IMR-90 (cell line): ENCODE results near the gene WNT8B. TPM values are rescaled to one million over a fixed set of nuclear protein-coding genes. Genes with fewer than 3 reads are reported as not detected.

Source experiments
- ATAC-seq: fragments of 200-7000 bp; cut with Tn5 transposase; 2 replicates; pipeline ENCODE4 v1.9.1; 2020; ENCODE audit warnings: low read depth, mild to moderate bottlenecking, moderate library complexity
- BruUV-seq: library from RNA; stranded (reverse); fragments of 400-500 nt; replicated peaks from 2 replicates; lab custom pipeline; 2021; lab: Mats Ljungman, UMichigan
- CTCF ChIA-PET: fragments of 300-600 bp; formaldehyde crosslinking; extraction: SDS; loops from one replicate; lab custom pipeline; 2021; ENCODE audit warnings: antibody characterized with exemption; lab: Yijun Ruan, JAX
- POLR2A ChIA-PET: fragments of 300-600 bp; sonication (Branson Sonifier 250); formaldehyde crosslinking; loops from one replicate; lab custom pipeline; 2022; ENCODE audit warnings: antibody characterized with exemption; ENCODE audit not compliant: unreplicated experiment; lab: Charles Lee
- DNase-seq: peaks from one replicate; pipeline ENCODE4 v3.0.0; 2013
- H2AFZ ChIP-seq: replicated peaks from 2 replicates; pipeline ENCODE3; 2013; ENCODE audit warnings: low read length, mild to moderate bottlenecking; ENCODE audit not compliant: poor library complexity
- H2AK5ac ChIP-seq: 2 replicates; pipeline ENCODE4 v1.6.1; 2013; ENCODE audit warnings: low read depth, low read length, inconsistent platforms
- H2AK9ac ChIP-seq: replicated peaks from 2 replicates; pipeline ENCODE3; 2013; ENCODE audit warnings: mild to moderate bottlenecking, low read depth, low read length, moderate library complexity; ENCODE audit not compliant: poor library complexity
- H2BK120ac ChIP-seq: 2 replicates; pipeline ENCODE4 v1.6.1; 2013; ENCODE audit warnings: low read depth, low read length, inconsistent platforms
- H2BK15ac ChIP-seq: 3 replicates; pipeline ENCODE4 v1.6.1; 2013; ENCODE audit warnings: low read depth, low read length, inconsistent platforms
- H2BK20ac ChIP-seq: 2 replicates; pipeline ENCODE4 v1.6.1; 2013; ENCODE audit warnings: low read depth, mild to moderate bottlenecking, inconsistent platforms, low read length, moderate library complexity
- H2BK5ac ChIP-seq: 2 replicates; pipeline ENCODE4 v1.6.1; 2013; ENCODE audit warnings: mild to moderate bottlenecking, low read depth, low read length, inconsistent platforms; ENCODE audit not compliant: poor library complexity, severe bottlenecking
- H3K14ac ChIP-seq: replicated peaks from 2 replicates; pipeline ENCODE4 v1.6.1; 2013; ENCODE audit warnings: low read depth, low read length, inconsistent platforms
- H3K18ac ChIP-seq: 2 replicates; pipeline ENCODE4 v1.6.1; 2013; ENCODE audit warnings: low read depth, low read length, control low read depth
- H3K23ac ChIP-seq: 2 replicates; pipeline ENCODE4 v1.6.1; 2013; ENCODE audit warnings: low read depth, low read length, inconsistent platforms
- H3K27ac ChIP-seq: 2 replicates; pipeline ENCODE4 v1.5.1; 2013; ENCODE audit warnings: mild to moderate bottlenecking, control low read depth, low read length; ENCODE audit not compliant: insufficient read depth
- H3K27me3 ChIP-seq: 2 replicates; pipeline ENCODE4 v1.6.1; 2013; ENCODE audit warnings: low read length; ENCODE audit not compliant: control insufficient read depth, insufficient read depth
- H3K36me3 ChIP-seq: 2 replicates; pipeline ENCODE4 v1.6.1; 2013; ENCODE audit warnings: low read length, mixed read lengths; ENCODE audit not compliant: control insufficient read depth, insufficient read depth
- H3K4ac ChIP-seq: 2 replicates; pipeline ENCODE4 v1.6.1; 2013; ENCODE audit warnings: low read depth, low read length, inconsistent platforms
- H3K4me1 ChIP-seq: 2 replicates; pipeline ENCODE4 v1.6.1; 2013; ENCODE audit warnings: low read length, mixed read lengths; ENCODE audit not compliant: control insufficient read depth, insufficient read depth
- H3K4me2 ChIP-seq: 2 replicates; pipeline ENCODE4 v1.6.1; 2013; ENCODE audit warnings: low read depth, mild to moderate bottlenecking, control low read depth, low read length, moderate library complexity
- H3K4me3 ChIP-seq: 2 replicates; pipeline ENCODE4 v1.5.1; 2013; ENCODE audit warnings: low read depth, mild to moderate bottlenecking, control low read depth, low read length, moderate library complexity; ENCODE audit not compliant: insufficient read depth
- H3K56ac ChIP-seq: 2 replicates; pipeline ENCODE4 v1.6.1; 2013; ENCODE audit warnings: low read length, inconsistent platforms; ENCODE audit not compliant: insufficient read depth; ENCODE audit errors: extremely low read depth
- H3K79me1 ChIP-seq, 2 experiments: 2 replicates each; pipeline ENCODE4 v1.6.1; 2013; ENCODE audit warnings: low read length in 2 of 2, inconsistent platforms in 1 of 2, low read depth in 1 of 2
- H3K9ac ChIP-seq: 2 replicates; pipeline ENCODE4 v1.6.1; 2013; ENCODE audit warnings: low read depth, low read length, control low read depth
- H3K9me1 ChIP-seq: 2 replicates; pipeline ENCODE4 v1.6.1; 2013; ENCODE audit warnings: low read length, inconsistent platforms; ENCODE audit not compliant: insufficient read depth
- H3K9me3 ChIP-seq: 2 replicates; pipeline ENCODE4 v1.6.1; 2013; ENCODE audit warnings: low read length; ENCODE audit not compliant: control insufficient read depth, insufficient read depth
- H4K20me1 ChIP-seq: 2 replicates; pipeline ENCODE4 v1.6.1; 2013; ENCODE audit warnings: low read length, inconsistent platforms; ENCODE audit not compliant: insufficient read depth
- H4K5ac ChIP-seq: 2 replicates; pipeline ENCODE4 v1.6.1; 2013; ENCODE audit warnings: mild to moderate bottlenecking, low read depth, low read length, control low read depth
- H4K8ac ChIP-seq, 2 experiments: 2 replicates each; pipeline ENCODE4 v1.6.1; 2013; ENCODE audit warnings: low read depth in 2 of 2, low read length in 2 of 2, control low read depth in 1 of 2, inconsistent platforms in 1 of 2
- H4K91ac ChIP-seq: 2 replicates; pipeline ENCODE4 v1.6.1; 2013; ENCODE audit warnings: low read depth, low read length, inconsistent platforms; ENCODE audit not compliant: insufficient read depth
- BHLHE40 ChIP-seq: fragments of 150-350 bp; IDR thresholded peaks from 2 replicates; pipeline ENCODE4 v1.6.1; 2016; ENCODE audit warnings: mild to moderate bottlenecking, low read depth, low read length
- FOS ChIP-seq: fragments of 150-350 bp; IDR thresholded peaks from 2 replicates; pipeline ENCODE4 v1.6.1; 2016; ENCODE audit warnings: low read depth, low read length
- MAZ ChIP-seq: IDR thresholded peaks from 2 replicates; pipeline ENCODE4 v1.6.1; 2012; ENCODE audit warnings: low read depth, mild to moderate bottlenecking, low read length, improper control_type of control experiment, moderate library complexity, borderline replicate concordance
- MXI1 ChIP-seq: IDR thresholded peaks from 2 replicates; pipeline ENCODE4 v1.6.1; 2012; ENCODE audit warnings: low read depth, mild to moderate bottlenecking, low read length, moderate library complexity, borderline replicate concordance
- NFE2L2 ChIP-seq: fragments of 150-350 bp; IDR thresholded peaks from 2 replicates; pipeline ENCODE4 v1.6.1; 2016; ENCODE audit warnings: low read depth, mild to moderate bottlenecking, low read length
- RAD21 ChIP-seq: IDR thresholded peaks from 2 replicates; pipeline ENCODE4 v1.6.1; 2012; ENCODE audit warnings: low read length, improper control_type of control experiment
- RCOR1 ChIP-seq: IDR thresholded peaks from 2 replicates; pipeline ENCODE4 v1.6.1; 2012; ENCODE audit warnings: mild to moderate bottlenecking, low read length, improper control_type of control experiment; ENCODE audit not compliant: insufficient replicate concordance
- RFX5 ChIP-seq: IDR thresholded peaks from 2 replicates; pipeline ENCODE4 v1.8.0; 2012; ENCODE audit warnings: low read depth, mild to moderate bottlenecking, low read length, moderate library complexity
- SMC3 ChIP-seq: fragments of 150-350 bp; IDR thresholded peaks from 2 replicates; pipeline ENCODE4 v1.6.1; 2016; ENCODE audit warnings: low read depth, mild to moderate bottlenecking, antibody characterized with exemption, low read length, moderate library complexity
- WGBS, 2 experiments: methylation state at CpG; one replicate each; pipeline versions ENCODE4 v1.1.5 to v1.1.7; 2013; ENCODE audit warnings: missing lambda C conversion rate in 2 of 2; ENCODE audit not compliant: insufficient read length in 1 of 2; ENCODE audit errors: extremely low coverage in 2 of 2; 5-methylcytosine and 5-hydroxymethylcytosine counted together
- dilution Hi-C: fragments of 300-500 bp; cut with HindIII; formaldehyde crosslinking; loops from one replicate; pipeline ENCODE4 v1.14.3; 2018; ENCODE audit warnings: low sequenced_read_pairs; ENCODE audit not compliant: unreplicated experiment
- in situ Hi-C: fragments of 300-500 bp; cut with MboI; formaldehyde crosslinking; loops from 3 replicates; pipeline ENCODE4 v1.14.3; 2019; ENCODE audit warnings: low sequenced_read_pairs, inconsistent platforms, mixed read lengths
- intact Hi-C: fragments of 100-400 bp; cut with micrococcal nuclease; formaldehyde crosslinking; loops from 2 replicates; pipeline ENCODE4 v1.10.0; 2022
- polyA plus RNA-seq, 3 experiments: library from polyadenylated mRNA; depleted of rRNA; stranded (reverse); fragments of >200 nt; gene quantifications; 2 replicates each; pipeline ENCODE4 v1.2.3, GENCODE V29; 2012; ENCODE audit warnings: low replicate concordance in 1 of 3
- total RNA-seq: library from RNA; depleted of rRNA; stranded (reverse); fragments of >200 nt; gene quantifications from 2 replicates; pipeline ENCODE4 v1.2.3, GENCODE V29; 2012
- TF ChIP-seq, protein P1 (sequence below): fragments of 150-350 bp; IDR thresholded peaks from 2 replicates; pipeline ENCODE4 v1.6.1; 2017; ENCODE audit warnings: mild to moderate bottlenecking, antibody characterized with exemption, low read length, low read depth

Gene WNT8B
- total and polyA plus RNA-seq, 2 of the 4 experiments (the other 2 are of a cell fraction), result 0.03 TPM; not detected in 1

DNA sequence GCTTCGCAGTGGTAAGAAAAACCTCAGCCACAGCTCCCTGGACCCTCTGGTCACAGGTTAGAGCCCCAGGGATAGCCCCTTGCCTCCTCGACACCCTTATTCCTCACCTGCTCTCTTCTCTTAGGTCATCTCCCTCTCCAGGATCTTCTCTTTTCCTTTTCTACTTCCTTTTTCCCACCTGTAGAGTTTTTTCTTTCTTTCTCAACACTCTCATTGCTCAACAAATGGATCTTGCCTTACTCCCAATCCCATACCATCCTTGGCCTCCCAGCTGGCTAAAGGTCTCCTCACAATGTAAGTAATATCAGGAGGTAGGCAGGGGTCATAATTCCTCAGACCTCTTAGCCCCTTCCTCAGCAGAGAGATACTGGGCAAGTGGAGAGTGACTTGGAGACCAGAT is 17.2 kb downstream of the WNT8B start:
- Histone ChIP-seq H2BK5ac (no peak overlapping the region), H3K27me3 (peaks cover 33% of the 10 kb centered on the region), H3K79me1 (no peaks in the 10 kb centered on the region), H2AK9ac (no peak overlapping the region), H3K14ac (no peak overlapping the region), H3K9me1 (no peaks in the 10 kb centered on the region), H3K4me1 (peaks cover 4% of the 10 kb centered on the region; the same call in 1 of the 2 replicates), H3K4ac (no peak overlapping the region), H3K27ac (no peak overlapping the region), H2BK20ac (no peak overlapping the region), H4K5ac (no peak overlapping the region), H4K91ac (no peak overlapping the region), H2AFZ (no peak overlapping the region), H3K4me2 (no peak overlapping the region), H3K9me3 (no peaks in the 10 kb centered on the region), H3K4me3 (no peak overlapping the region), H2BK15ac (no peak overlapping the region), H4K20me1 (no peaks in the 10 kb centered on the region; the same call in 1 of the 2 replicates), H3K9ac (no peak overlapping the region), H3K56ac (no peak overlapping the region), H3K36me3 (no peaks in the 10 kb centered on the region), H2AK5ac (no peak overlapping the region), H2BK120ac (no peak overlapping the region), H4K8ac (no peak overlapping the region), H3K23ac (no peak overlapping the region), H3K18ac (no peak overlapping the region)
- POLR2A ChIA-PET, result no interaction called here
- DNase-seq (no peak), ATAC-seq (no peak)
- dilution Hi-C loops (no loop called here), intact Hi-C loops (no loop called here), in situ Hi-C loops (no loop called here)
- TF ChIP-seq FOS (no peak), BHLHE40 (no peak), SMC3 (no peak), MAZ (no peak), RAD21 (no peak), MXI1 (no peak), RCOR1 (no peak), RFX5 (no peak), NFE2L2 (no peak)
- TF ChIP-seq, protein P1, sequence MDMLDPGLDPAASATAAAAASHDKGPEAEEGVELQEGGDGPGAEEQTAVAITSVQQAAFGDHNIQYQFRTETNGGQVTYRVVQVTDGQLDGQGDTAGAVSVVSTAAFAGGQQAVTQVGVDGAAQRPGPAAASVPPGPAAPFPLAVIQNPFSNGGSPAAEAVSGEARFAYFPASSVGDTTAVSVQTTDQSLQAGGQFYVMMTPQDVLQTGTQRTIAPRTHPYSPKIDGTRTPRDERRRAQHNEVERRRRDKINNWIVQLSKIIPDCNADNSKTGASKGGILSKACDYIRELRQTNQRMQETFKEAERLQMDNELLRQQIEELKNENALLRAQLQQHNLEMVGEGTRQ, result no peak
- CTCF ChIA-PET, result no interaction called here
- BruUV-seq, result no TSS peak
- WGBS, 2 experiments, result 29% methylated on average over 1 of the region's 2 CpGs; no CpG with 5 or more reads in 1 of the 2 experiments
